CD4-positive, alpha-beta T cell treated with Interleukin-21 for 1 hour (primary cell): ENCODE results near the gene ZNF500.
"Not testable (repeated sequence)": the region's sequence is repeated elsewhere in the genome, so short reads cannot be mapped to it uniquely, and the experiment has no call there.

ENCODE experiments used
- DNase-seq: peaks from one replicate; pipeline ENCODE4 v3.0.0-alpha.2; 2020

The ZNF500 gene

DNA sequence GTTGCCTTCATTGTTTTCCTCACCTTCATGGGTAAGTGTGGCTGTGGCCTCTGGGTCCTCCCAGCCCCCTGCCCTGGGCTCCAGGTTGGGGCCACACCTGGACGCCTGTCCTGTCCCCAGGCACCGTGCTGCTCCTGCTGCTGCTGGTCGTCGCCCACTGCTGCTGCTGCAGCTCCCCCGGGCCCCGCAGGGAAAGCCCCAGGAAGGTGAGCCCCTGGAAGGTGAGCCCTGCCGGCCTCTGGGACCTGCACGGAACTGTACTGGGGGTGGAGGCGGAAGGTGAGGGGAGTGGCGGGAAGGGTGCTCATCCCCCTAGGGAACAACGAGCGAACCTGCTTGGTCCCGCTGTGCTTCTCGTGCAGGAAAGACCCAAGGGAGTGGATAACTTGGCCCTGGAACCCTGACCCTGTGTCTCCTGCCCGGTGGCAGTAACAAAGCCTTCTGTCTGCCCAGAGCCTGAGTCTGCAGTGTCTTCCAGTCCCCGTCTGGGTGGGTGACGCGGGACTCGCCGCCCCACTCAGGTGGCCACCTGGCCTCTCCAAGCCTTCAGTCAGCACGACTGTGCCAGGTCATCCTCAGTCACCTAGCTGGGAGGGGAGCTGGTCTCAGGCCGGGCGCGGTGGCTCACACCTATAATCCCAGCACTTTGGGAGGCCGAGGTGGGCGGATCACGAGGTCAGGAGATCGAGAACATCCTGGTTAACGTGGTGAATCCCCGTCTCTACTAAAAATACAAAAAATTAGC is 29.0 kb upstream of the ZNF500 start:
- DNase-seq, result no peak

DNA sequence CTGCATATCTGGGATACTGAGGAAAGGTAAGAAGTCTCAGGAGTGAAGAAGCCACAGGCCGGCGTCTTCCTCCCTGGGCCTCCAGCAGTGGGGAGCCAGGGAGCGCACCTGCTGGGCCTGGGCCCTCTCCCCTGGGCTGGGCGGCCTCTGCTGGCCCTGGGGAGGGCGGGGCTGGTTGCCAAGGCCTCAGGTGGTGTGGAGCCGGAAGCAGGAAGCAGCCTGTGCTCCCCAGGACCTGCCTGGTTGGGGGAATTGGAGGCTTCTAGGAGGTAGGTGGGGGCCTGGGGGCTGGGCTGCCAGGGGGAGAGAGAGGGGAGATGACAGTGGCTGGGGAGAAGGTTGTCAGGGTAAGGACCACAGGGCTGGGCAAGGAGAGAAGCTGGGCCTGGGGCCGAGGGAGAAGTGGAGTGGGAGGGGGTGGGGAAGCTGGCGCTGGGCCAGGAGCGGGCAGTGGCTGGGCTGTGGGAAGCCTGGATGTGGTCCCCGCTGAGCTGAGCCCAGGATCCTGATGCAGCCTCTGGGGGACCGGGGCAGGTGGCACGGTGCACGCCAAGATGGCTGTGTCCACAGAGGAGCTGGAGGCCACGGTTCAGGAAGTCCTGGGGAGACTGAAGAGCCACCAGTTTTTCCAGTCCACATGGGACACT is 28.3 kb upstream of the ZNF500 start, which contains the start of gene SMIM22:
Gene SMIM22, plus strand, starts transcription at position 189 of the 647 bp plus-strand sequence. Its CDS starts 366 bp downstream, at position 555.
- DNase-seq, result no peak

DNA sequence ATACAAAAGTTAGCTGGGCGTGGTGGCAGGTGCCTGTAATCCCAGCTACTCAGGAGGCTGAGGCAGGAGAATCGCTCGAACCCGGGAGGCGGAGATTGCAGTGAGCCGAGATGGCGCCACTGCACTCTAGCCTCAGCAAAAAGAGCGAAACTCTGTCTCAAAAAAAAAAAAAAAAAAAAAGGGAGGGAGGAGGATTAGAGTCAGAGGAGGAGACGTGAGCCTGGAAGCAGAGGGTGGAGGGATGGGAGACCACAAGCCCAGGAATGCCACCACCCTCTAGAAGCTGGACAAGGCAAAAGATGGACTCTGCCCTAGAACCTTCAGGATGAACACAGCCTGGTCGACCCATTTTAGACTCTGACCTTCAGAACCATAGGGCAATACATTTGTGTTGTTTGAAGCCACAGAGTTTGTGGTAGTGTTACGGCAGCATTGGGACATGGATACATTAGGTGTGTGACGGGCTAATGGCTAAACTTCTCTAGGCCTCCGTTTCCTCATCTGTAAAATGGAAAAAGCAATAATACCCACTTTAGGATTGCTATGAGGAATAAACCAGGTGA is 26.1 kb upstream of the ZNF500 start:
- no peak for DNase-seq

DNA sequence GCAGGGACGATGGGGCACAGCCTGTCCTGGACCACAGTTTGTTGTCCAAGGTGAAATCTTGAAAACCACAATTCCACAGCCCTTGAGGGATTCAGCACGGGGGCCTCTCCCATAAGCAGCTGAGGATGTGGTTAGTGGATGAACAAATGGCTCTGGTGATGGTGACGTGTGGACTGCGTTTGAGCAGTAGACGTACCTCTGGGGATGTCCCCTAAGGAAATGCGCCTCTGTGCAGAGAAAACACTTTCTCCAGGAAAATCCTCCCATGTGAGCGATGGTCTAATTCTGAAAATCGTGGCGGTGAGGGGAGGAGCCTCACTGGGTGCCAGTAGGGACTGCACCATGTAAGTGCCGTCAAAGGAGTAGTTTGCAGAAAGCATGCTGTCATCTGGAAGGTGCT is 23.9 kb upstream of the ZNF500 start:
- DNase-seq, result no peak

DNA sequence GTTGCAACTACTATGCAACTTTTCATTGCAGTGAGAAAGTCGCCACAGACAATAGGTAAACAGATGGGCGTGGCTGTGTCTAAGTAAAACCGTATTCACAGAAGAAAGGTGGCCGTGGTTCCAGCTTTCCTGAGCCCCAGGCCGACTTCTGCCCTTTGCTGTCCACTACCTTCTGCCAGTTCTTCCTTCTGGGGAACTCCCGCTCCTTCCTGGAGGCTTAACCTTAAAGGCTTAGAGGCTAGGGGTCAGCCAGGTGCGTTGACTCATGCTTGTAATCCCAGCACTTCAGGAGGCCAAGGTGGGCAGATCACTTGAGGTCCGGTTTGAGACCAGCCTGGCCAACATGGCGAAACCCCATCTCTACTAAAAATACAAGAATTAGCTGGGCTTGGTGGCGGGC is 23.3 kb upstream of the ZNF500 start:
- no peak for DNase-seq

DNA sequence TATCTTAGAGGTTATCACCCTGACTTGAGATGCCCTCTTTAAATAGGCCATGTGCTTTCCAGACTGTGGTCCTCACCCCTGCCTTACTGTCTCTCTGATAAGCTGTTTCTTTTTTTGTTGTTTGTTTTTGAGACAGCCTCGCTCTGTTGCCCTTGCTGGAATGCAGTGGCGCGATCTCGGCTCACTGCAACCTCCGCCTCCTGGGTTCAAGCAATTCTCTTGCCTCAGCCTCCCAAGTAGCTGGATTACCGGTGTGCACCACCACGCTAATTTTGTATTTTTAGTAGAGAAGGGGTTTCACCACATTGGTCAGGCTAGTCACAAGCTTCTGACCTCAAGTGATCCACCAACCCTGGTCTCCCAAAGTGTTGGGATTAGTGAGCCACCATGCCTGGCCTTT is 21.9 kb upstream of the ZNF500 start:
- no peak for DNase-seq

DNA sequence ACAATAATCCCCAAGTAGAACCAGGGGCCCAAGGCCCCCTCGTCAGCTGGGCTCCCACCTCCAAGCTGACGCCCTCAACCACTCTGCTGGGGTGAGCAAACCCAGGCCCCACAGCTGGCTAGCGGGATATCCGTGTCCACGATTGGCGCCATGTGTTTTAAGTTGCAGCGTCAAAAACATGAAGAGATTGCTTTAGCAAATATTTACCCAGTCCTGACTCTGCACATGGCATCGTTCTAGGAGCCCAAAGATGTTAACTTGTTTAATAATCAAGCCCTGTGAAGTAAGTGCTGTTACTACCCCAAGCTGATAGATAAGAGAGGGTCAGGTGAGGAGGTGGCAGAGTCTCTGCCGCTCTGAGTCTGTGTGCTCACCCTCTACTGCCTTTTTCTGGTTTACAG is 21.5 kb upstream of the ZNF500 start:
- no peak for DNase-seq

DNA sequence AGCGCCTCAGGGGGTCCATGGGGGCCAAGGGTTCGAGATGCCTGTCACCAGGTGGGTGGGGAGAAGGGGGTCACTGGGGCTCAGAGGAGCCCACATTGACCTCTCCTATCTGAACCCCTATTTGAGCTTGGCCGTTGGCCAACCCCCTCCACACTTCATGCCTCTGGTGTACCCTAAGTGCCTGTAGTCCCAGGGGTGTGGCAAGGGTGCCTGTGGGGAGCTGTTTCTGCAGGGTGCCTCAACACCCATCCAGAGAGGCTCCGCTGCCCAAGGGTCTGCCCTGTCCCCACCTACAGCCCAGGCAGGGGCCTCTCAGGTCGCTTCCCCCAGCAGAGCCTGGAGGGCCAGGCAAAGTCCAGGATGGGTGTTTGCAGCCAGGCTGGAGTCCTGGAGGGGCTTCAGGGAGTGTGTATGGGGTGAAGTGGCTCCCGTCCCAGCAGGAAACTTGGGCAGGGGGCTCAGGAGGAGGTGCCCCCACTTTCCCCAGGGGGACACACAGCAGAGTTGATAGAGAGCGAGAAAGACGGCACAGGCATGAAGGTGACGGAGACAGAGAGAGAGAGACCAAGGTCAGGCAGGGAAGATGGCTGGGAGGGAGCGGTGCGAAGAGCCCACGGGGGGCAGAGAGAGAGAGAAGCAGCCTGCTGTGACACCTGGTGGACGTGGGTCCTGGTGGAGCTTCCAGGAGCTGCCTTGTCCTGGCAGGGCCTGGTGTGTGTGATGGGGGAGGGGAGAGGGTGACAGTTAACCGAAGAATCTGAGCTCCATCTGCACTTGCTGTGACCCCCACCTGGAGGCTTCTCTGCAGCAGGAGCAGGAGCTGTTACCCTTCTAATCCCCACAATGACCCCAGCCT is 20.9 kb upstream of the ZNF500 start, which contains the start of gene SEPTIN12:
Gene SEPTIN12, minus strand, starts transcription at position 719 of the 856 bp plus-strand sequence. Its CDS starts 700 bp downstream, at position 19.
- DNase-seq, result no peak

DNA sequence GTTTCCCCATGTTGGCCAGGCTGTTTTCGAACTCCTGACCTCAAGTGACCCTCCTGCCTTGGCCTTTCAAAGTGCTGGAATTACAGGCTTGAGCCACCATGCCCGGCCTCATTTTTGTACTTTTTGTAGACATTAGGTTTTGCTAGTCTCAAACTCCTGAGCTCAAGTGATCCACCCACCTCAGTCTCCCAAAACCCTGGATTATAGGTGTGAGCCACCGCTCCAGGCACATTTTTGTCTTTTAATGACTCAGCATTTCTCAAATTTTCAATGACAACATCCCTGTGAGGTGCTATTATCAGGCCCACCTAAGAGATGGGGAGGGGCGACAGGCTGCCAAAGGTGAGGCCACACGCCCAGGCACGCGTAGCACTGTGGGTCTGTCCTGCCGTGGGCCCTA is 20.1 kb upstream of the ZNF500 start:
- no peak for DNase-seq

DNA sequence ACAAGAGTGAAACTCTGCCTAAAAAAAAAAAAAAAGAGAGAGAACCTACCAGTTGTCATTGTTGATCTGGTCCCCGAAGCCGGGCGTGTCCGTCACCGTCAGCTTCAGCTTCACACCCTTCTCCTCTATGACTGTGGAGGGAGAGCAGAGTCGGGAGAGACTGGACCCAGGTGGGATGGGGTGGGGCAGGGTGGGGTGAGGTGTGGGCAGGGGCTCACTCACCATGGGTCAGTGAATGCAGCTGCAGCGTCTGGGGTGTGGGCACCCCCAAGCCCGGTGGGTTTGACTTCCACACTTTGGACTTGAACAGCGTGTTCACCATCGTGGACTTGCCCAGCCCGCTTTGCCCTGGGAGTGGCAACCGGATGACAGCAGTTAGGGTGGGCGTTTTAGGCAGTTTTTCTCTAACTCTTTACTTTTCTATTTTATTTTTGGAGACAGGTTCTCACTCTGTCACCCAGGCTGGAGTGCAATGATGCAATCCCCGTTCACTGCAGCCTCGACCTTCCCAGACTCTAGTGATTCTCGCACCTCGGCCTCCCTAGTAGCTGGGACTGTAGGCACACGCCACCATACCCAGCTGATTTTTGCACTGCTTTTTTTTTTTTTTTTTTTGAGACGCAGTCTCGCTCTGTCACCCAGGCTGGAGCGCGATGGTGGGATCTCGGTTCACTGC is 18.9 kb upstream of the ZNF500 start:
- no peak for DNase-seq

DNA sequence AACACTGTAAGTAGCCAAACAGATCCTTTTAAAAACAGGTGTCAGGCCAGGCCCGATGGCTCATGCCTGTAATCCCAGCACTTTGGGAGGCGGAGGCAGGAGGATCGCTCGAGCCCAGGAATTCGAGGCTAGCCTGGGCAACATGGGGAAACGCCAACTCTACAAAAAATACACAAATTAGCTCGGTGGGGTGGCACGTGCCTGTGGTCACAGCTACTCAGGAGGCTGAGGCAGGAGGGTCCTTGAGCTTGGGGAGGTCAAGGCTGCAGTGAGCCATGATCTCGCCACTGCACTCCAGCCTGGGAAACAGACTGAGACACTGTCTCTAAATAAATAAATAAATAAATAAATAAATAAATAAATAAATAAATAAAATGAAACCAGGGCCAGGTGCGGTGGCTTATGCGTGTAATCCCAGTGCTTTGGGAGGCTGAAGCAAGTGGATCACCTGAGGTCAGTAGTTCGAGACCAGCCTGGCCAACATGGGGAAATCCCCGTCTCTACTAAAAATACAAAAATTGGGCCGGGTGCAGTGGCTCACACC is 17.6 kb upstream of the ZNF500 start:
- not testable (repeated sequence) for DNase-seq

DNA sequence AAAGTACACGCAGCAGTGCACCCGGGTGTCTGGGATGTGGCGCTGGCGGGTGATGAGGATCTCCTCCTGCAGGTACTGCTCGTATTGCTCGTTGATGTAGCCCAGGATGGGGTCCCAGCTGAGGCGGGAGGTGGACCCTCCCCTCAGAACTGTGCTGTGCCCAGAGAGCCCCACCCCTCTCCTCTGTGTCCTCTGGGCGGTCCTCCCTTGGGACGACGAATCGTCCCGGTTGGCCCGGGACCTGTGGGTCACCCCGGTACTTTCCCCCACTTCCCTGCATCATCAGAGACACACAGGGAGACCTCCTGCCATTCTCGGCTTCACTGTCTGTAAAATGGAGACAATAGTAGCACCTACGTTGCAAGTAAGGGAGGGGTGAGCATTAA is 17.0 kb upstream of the ZNF500 start:
- DNase-seq, result no peak

DNA sequence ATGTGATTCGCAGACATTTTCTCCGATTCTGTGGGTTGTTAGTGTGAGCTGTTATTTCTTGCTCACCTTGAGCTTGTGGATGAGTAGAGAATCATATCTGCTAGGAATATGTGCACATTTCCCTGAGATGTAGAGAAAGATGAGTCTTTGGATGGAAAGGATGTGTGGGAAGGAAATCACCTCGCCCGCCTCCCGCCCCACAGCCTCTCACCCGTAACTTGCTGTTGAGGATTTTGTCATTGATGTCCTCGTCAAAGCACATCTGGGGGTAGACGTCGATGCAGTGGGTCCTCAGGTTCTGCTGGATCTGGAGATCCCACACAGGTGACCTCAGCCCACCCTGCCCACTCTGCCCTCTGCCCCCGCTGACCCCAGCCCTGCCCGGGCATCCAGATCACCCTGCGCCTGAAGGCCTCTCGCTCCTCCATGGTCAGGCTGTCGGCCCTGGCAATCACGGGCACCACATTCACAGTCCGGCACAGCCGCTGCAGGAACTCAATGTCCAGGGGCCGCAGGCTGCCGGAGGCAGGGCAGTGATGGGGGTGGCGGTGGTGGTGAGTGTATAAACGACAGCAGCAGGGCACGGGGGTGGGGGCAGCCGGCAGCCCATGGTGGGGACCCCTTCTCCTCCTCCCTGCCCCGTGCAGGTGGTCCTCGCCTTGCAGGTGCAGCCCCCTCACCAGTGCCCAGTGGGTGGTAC is 16.4 kb upstream of the ZNF500 start:
- no peak for DNase-seq

DNA sequence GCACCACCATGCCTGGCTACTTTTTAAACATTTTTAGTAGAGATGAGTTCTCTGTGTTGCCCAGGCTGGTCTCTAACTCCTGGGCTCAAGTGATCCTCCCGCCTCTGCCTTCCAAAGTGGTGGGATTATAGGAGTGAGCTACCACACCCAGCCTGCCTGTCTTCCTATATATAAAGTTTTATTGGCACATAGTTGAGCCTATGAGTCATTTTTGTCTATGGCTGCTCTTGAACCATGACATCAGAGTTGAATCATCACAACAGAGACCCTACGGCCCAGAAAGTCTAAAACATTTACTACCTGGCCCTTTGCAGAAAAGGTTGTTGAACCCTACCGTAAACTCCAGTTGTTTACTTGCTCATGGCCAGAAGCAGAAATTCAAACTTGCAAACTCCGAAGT is 13.3 kb upstream of the ZNF500 start:
- DNase-seq, result no peak

DNA sequence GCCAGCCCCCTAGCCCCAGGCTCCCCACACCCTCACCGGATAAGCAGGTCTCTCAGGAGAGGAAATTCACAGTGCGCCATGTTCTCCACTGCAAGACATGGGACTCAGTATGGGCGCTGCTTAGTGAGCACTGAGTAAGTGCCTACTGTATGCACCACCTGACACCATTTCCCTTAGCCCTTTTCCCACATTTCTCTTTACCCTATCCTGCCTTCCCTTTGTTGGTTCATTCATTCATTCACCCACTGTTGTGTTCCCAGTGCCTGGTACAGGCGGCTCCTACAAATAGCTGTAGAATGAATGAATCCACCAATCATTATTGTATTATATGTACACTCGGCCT is 11.1 kb upstream of the ZNF500 start:
- DNase-seq, result no peak

DNA sequence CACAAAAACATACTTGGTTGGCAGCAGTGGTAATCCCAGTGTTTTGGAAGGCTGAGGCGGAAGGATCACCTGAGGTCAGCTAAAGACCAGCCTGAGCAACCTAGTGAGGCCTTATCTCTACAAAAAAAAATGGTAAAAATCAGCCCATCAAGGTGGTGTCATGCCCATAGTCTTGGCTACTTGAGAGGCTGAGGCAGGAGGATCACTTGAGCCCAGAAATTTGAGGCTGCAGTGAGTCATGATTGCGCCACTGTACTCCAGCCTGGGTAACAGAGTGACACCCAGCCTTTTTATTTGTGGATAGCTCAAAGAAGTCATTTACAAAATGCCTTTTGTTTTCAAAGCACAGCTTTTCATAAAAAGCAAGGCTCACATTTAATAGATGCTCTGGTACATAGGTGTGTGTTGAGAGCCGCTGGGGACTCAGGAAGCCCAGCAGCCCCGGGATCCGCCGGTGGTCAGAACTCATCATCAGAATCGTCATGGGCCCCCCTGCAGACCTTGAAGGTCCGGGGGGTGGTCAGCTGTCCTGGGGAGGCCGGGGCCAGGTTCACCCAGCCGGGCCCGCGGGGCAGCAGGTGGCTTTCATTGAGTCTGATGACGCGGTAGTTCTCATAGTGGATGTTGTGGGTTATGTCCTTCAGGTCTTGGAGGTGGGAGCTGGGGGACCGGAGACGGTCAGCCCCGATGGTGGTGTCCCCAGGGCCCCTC is 10.5 kb upstream of the ZNF500 start:
- no peak for DNase-seq

DNA sequence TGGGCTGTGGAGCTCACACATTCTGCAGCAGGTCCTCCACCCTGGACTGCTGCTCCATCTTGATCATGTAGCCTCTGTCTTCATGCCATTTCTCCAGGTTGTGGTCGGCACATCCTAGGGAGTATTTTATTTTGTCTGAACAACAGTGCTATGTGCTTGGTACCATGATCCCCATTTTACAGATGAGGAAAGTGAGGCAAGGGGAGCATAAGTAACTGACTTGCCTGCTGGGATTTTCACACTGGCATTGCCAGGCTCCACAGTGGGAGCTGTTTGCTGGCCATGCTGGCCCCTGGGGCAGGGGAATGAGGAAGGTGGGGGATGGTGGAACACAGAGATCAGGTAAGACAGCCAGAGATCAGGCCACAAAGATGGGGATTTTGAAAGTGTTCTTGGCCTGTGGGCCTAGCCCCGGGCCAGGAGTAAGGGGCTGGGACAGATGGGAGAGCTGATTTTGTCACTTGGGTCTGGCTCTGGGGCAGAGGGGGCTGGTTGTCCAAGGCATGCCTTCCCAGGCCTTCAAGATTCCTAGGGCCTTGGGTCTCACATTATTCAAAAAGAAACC is 9.3 kb upstream of the ZNF500 start:
- DNase-seq, result no peak

DNA sequence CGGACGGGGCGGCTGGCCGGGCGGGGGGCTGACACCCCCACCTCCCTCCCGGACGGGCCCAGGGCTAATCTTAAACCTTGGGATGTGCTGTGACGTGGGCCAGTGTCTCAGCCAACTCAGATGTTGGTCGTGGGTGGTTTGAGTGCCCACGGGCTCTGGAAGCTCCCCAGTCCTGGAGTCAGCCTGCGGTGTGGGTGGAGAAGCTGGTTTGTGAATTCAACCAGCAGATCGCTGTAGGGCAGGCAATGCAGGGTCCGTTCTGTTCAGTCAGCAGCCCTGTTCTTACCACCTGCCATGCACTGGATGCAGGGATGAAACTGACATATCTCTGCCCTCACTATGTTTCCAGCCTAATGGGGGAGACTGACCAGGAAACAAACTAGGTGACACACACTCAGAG is 8.0 kb upstream of the ZNF500 start:
- no peak for DNase-seq

DNA sequence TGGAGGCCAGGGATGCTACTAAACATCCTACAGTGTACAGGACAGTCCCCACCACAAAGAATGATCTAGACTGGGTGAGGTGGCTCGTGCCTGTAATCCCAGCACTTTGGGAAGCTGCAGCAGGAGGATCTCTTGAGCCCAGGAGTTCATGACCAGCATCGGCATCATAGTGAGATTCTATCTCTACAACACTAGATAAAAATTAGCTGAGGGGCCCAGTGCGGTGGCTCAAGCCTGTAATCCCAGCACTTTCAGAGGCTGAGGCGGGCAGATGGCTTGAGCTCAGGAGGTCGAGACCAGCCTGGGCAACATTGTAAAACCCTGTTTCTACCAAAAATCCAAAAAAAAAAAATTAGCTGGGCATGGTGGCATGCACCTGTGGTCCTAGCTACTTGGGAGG is 5.4 kb upstream of the ZNF500 start:
- DNase-seq, result no peak

DNA sequence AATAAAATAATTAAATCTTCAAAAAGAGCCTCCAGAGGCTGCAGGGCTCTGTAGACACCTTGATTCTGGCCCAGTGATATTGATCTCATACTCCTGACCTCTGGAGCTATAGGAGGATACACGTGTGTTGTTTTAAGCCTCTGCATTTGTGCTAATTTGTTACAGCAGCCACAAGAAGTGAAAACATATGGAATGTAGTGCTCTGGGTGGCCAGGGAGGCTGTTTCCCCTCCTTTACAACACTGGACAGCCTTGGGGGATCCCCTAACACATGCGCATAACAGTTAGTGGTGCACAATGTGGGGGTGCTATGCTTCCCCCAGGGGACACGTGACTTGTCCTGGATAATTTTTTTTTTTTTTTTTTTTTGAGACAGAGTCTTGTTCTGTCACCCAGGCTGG is 4.7 kb upstream of the ZNF500 start:
- DNase-seq, result no peak

DNA sequence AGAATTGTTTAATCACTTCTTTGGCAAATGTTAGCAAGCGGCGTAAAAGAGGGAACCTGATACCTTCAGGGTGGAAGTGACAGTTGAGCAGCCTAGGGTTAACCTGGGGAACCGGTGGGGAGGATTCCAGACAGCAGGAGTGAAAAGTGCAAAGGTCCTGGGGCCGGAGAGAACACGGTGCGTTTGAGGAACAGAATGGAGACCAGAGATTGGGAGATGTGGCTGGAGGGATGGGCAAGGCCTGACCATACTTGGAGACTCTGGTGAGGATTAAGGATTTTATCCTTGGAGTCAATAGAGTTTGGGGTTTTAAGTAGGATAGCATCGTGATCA is 2.3 kb upstream of the ZNF500 start:
- no peak for DNase-seq
